RWPE2 (cell line): ENCODE data around the gene OASL.

ENCODE experiments used
- ATAC-seq: fragments of 200-7000 bp; cut with Tn5 transposase; 3 replicates; pipeline ENCODE4 v1.9.1; 2021; ENCODE audit warnings: low read depth
- DNase-seq: peaks from one replicate; pipeline ENCODE4 v3.0.0-alpha.2; 2020; ENCODE audit warnings: low spot score
- H3K27ac ChIP-seq: fragments of 450-650 bp; 2 replicates; pipeline ENCODE4 v1.5.1; 2017; ENCODE audit warnings: mild to moderate bottlenecking; ENCODE audit not compliant: poor library complexity, severe bottlenecking
- H3K27me3 ChIP-seq: fragments of 250-450 bp; sonication (Bioruptor Pico); 2 replicates; pipeline ENCODE4 v1.5.1; 2021; ENCODE audit warnings: mild to moderate bottlenecking, moderate library complexity; ENCODE audit not compliant: insufficient read depth, poor library complexity, severe bottlenecking
- H3K36me3 ChIP-seq: fragments of 250-450 bp; sonication (Bioruptor Pico); 2 replicates; pipeline ENCODE4 v1.5.1; 2020; ENCODE audit warnings: low read depth, mild to moderate bottlenecking, moderate library complexity
- H3K4me1 ChIP-seq: fragments of 250-450 bp; sonication (Bioruptor Pico); 2 replicates; pipeline ENCODE4 v1.5.1; 2021; ENCODE audit warnings: mild to moderate bottlenecking, moderate library complexity; ENCODE audit not compliant: insufficient read depth, poor library complexity, severe bottlenecking
- H3K4me3 ChIP-seq: fragments of 250-450 bp; sonication (Bioruptor Pico); 2 replicates; pipeline ENCODE4 v1.5.1; 2021; ENCODE audit warnings: mild to moderate bottlenecking, moderate library complexity; ENCODE audit not compliant: severe bottlenecking
- H3K9me3 ChIP-seq: fragments of 250-450 bp; sonication (Bioruptor Pico); 2 replicates; pipeline ENCODE4 v1.5.1; 2021; ENCODE audit warnings: mild to moderate bottlenecking, moderate library complexity; ENCODE audit not compliant: severe bottlenecking
- CTCF ChIP-seq: fragments of 450-650 bp; IDR thresholded peaks from one replicate; pipeline ENCODE4 v1.5.1; 2017; ENCODE audit warnings: mild to moderate bottlenecking, moderate library complexity; ENCODE audit not compliant: poor library complexity, severe bottlenecking

The OASL gene

GRCh38 chr12:120978296-120979219, 60.5 kb downstream of the OASL start, which contains the start of gene HNF1A:
TSS of gene HNF1A (plus strand) at chr12:120978543. CDS start at chr12:120978769, 226 bp downstream.
- no peaks in the 10 kb centered on the region for H3K36me3 ChIP-seq
- no peak for DNase-seq

GRCh38 chr12:120977531-120978295, 61.3 kb downstream of the OASL start:
- DNase-seq: no peak
- no peak for ATAC-seq
- Histone ChIP-seq H3K36me3 (no peaks in the 10 kb centered on the region), H3K27me3 (no peaks in the 10 kb centered on the region), H3K9me3 (no peaks in the 10 kb centered on the region), H3K4me1 (no peaks in the 10 kb centered on the region), H3K4me3 (no peak overlapping the region), H3K27ac (no peak overlapping the region)
- no peak for TF ChIP-seq CTCF

More at GRCh38 chr12:120978296-120979219, 60.5 kb downstream of the OASL start, which contains the start of gene HNF1A:
- TF ChIP-seq CTCF: no peak
- no peak within 1 kb of the TSS for H3K27ac ChIP-seq
- H3K27me3 ChIP-seq: no peaks in the 10 kb centered on the region
- ATAC-seq: no peak
- no peaks in the 10 kb centered on the region for H3K9me3 ChIP-seq
- H3K4me3 ChIP-seq: no peak within 1 kb of the TSS
- H3K4me1 ChIP-seq: no peaks in the 10 kb centered on the region

GRCh38 chr12:120972870-120973543, 66.0 kb downstream of the OASL start:
- Histone ChIP-seq H3K27ac (no peak overlapping the region), H3K27me3 (no peaks in the 10 kb centered on the region), H3K36me3 (no peaks in the 10 kb centered on the region), H3K9me3 (no peaks in the 10 kb centered on the region), H3K4me3 (no peak overlapping the region), H3K4me1 (no peaks in the 10 kb centered on the region)
- TF ChIP-seq CTCF: no peak
- ATAC-seq (no peak; the same call in 2 of the 3 replicates), DNase-seq (no peak)

GRCh38 chr12:120971299-120972180, 67.5 kb downstream of the OASL start:
- no peaks in the 10 kb centered on the region for H3K36me3 ChIP-seq
- no peaks in the 10 kb centered on the region for H3K4me1 ChIP-seq
- H3K27me3 ChIP-seq: no peaks in the 10 kb centered on the region
- no peaks in the 10 kb centered on the region for H3K9me3 ChIP-seq
- ATAC-seq: peak; percentile 72
- DNase-seq: no peak
- no peak overlapping the region for H3K27ac ChIP-seq
- no peak overlapping the region for H3K4me3 ChIP-seq
- peak; percentile 88 for TF ChIP-seq CTCF
